Measurements from ENCODE around the gene PIP5KL1. TPM values are rescaled to one million over a fixed set of nuclear protein-coding genes. Genes with fewer than 3 reads are reported as not detected.

PIP5KL1 gene
- total and polyA plus RNA-seq, 9 donors: 0.10 to 4.0 (median 1.9) TPM

DNA sequence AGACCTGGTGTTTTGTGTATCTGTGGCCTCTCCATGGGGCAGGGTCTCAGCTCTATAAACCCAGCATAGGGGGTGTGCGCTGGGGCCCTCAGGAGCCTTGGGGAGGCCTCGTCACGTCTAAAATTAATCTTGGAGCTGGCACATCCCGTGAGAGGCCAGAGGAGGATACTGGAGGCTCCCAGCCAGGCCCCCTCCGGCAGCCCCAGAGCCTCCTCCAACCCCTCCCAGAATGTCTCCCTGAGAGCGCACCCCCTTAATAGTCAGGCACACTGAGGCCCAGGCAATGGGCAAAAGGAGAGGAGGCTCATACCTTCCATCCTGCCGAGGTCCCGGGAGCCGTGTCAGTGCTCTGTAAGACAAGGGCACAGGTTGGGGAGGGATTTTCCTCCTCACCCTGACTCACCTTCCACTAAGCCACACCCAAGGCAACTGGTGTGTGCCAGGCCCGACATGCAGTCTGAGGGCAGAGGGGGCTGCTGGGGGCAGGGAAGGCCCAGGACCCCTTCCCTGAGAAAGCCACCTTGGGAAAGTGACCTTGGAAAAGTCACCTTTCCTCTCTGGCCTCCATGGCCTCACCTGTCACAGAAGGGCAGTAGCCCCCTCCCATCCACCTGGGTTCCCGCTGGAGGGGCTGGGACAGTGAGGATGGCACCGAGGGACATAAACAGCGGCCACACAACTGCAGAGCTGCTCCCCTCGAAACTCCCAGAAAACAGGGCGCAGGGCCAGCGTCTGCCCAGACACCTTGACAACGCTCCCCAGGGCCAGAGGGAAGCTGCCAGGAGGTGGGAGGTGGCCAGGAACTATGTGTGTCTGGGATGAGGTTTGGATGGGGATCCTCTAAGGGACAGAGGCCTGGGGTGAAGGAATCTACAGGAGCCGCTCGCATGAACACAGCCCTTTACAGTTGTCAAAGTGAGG lies 56.0 kb downstream of the PIP5KL1 start:
- peaks cover 30% of the 10 kb centered on the region for H3K4me1 ChIP-seq (ENCODE audit: insufficient read depth)
- H3K27ac ChIP-seq: peak overlapping the region; percentile 67 to 72
- TF ChIP-seq CTCF (IDR thresholded peaks at IDR 0.05) (no peak), EP300 (IDR thresholded peaks at IDR 0.05) (no peak)
- 69 to 79% (median 77%) methylated on average over 19 of the region's 19 CpGs for WGBS, 3 donors
- peak in 4 of 5 donors; percentile 40 to 66 (median 59) for DNase-seq
- no peaks in the 10 kb centered on the region for H3K36me3 ChIP-seq
- no peak overlapping the region for H3K4me3 ChIP-seq
- intact Hi-C loops (cut with DNase I): loop anchor here in 1 of 4 donors (5.0 kb wide), 1 partner anchor 137 kb away; the partner anchor contains the start of gene TOR2A
- H3K27me3 ChIP-seq: no peaks in the 10 kb centered on the region
- H3K9me3 ChIP-seq: no peaks in the 10 kb centered on the region

GRCh38 chr9:127873886-127874285 lies 56.7 kb downstream of the PIP5KL1 start:
- peaks cover 37% of the 10 kb centered on the region for H3K4me1 ChIP-seq (ENCODE audit: insufficient read depth)
- H3K36me3 ChIP-seq: no peaks in the 10 kb centered on the region
- WGBS, 3 donors: 32 to 52% (median 37%) methylated on average over 10 of the region's 10 CpGs
- peak; percentile 60 to 89 (median 83) for DNase-seq
- intact Hi-C loops (cut with DNase I): loop anchor here in 1 of 4 donors (5.0 kb wide), 1 partner anchor 137 kb away; the partner anchor contains the start of gene TOR2A
- H3K27me3 ChIP-seq: no peaks in the 10 kb centered on the region
- H3K27ac ChIP-seq: peak overlapping the region; percentile 67 to 72
- no peak overlapping the region for H3K4me3 ChIP-seq
- TF ChIP-seq CTCF (IDR thresholded peaks at IDR 0.05) (no peak), POLR2A (IDR thresholded peaks at IDR 0.05) (no peak), EP300 (IDR thresholded peaks at IDR 0.05) (no peak)
- no peaks in the 10 kb centered on the region for H3K9me3 ChIP-seq

GRCh38 chr9:127873223-127873691 lies 57.3 kb downstream of the PIP5KL1 start:
- no peaks in the 10 kb centered on the region for H3K36me3 ChIP-seq
- H3K4me3 ChIP-seq: no peak overlapping the region
- H3K27ac ChIP-seq: peak overlapping the region; percentile 6 to 72
- no peaks in the 10 kb centered on the region for H3K9me3 ChIP-seq
- DNase-seq: peak in 2 of 5 donors; percentile 17 to 48
- TF ChIP-seq CTCF (IDR thresholded peaks at IDR 0.05) (no peak), EP300 (IDR thresholded peaks at IDR 0.05) (no peak), POLR2A (IDR thresholded peaks at IDR 0.05) (no peak)
- peaks cover 37% of the 10 kb centered on the region for H3K4me1 ChIP-seq (ENCODE audit: insufficient read depth)
- intact Hi-C loops (cut with DNase I): loop anchor here in 1 of 4 donors (5.0 kb wide), 1 partner anchor 136 kb away; the partner anchor contains the start of gene TOR2A
- no peaks in the 10 kb centered on the region for H3K27me3 ChIP-seq
- 68 to 70% (median 69%) methylated on average over 16 to 19 of the region's 19 CpGs for WGBS, 3 donors

DNA sequence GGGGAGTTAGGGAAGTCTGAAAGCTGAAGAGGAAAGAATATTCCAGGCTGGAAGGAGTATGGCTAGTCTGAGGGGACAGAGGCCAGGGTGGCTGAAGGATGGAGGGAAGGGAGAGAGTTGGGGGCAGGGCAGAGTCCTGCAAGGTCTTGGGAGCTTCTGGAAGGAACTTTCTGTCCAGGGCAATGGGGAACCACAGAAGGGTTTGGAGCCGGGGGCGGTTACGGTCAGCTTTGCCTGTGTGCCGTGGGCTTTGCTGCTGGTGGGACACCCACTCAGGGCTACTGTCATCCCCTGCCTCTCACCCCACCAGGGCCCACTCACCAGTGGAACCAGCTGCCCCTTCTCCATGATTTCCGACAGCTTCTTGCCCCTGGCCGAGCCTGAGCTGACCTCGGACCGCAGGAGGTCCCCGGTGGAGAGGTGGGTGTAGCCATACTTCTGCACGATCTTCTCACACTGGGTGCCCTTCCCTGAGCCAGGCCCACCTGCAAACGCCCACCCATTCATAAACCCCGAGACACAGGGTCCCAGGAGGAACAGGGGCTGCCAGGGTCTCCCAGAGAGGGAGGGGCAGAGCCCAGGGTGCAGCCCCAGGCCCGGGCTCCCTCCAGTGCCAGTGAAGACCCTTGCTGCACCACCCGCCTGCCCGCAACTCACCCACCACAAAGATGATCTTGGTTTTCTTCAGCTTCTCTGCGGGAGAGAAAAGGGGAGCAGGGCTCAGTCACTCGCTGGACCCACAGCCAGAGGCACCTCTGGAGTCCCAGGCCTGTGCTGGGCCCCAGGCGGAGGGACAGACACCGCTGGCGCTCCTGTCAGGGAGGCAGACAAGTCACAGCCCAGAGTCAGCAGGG lies 58.0 kb downstream of the PIP5KL1 start:
- no peaks in the 10 kb centered on the region for H3K9me3 ChIP-seq
- TF ChIP-seq EP300 (IDR thresholded peaks at IDR 0.05) (no peak), CTCF (IDR thresholded peaks at IDR 0.05) (no peak), POLR2A (IDR thresholded peaks at IDR 0.05) (no peak)
- H3K27ac ChIP-seq: peak overlapping the region; percentile 6 to 72
- peaks cover 34% of the 10 kb centered on the region for H3K4me1 ChIP-seq (ENCODE audit: insufficient read depth)
- intact Hi-C loops (cut with DNase I): loop anchor here in 1 of 4 donors (5.0 kb wide), 1 partner anchor 135 kb away; the partner anchor contains the start of gene TOR2A
- 85 to 91% (median 88%) methylated on average over 20 of the region's 20 CpGs for WGBS, 3 donors
- no peak for DNase-seq
- H3K36me3 ChIP-seq: no peaks in the 10 kb centered on the region
- no peaks in the 10 kb centered on the region for H3K27me3 ChIP-seq
- no peak overlapping the region for H3K4me3 ChIP-seq

Measured in ovary (tissue), 9 donors.